H1 (cell line): Measurements from ENCODE around the gene TPP2. TPM values are rescaled to one million over a fixed set of nuclear protein-coding genes. Genes with fewer than 3 reads are reported as not detected.

Source experiments
- CTCF ChIA-PET: fragments of 300-600 bp; sonication (Branson Sonifier 250); formaldehyde crosslinking; loops from one replicate; lab custom pipeline; 2021; ENCODE audit not compliant: partially characterized antibody; lab: Charles Lee
- POLR2A ChIA-PET: fragments of 300-600 bp; sonication (Branson Sonifier 250); formaldehyde crosslinking; loops from one replicate; lab custom pipeline; 2021; ENCODE audit warnings: inconsistent platforms; ENCODE audit not compliant: partially characterized antibody; lab: Charles Lee
- DNase-seq, 2 experiments: peaks; one replicate each; pipeline versions ENCODE4 v3.0.0 to v3.0.0-alpha.2; 2010 to 2022; ENCODE audit warnings: low spot score in 2 of 2, low read depth in 1 of 2, mixed read lengths in 1 of 2
- FAIRE-seq: peaks from 2 replicates; lab custom pipeline; 2011; peaks lifted over from hg19 to GRCh38; lab: Jason Lieb, UNC
- H2AFZ ChIP-seq: 2 replicates; pipeline ENCODE4 v1.8.1; 2012; ENCODE audit warnings: low read length, inconsistent platforms
- H2AK5ac ChIP-seq: 2 replicates; pipeline ENCODE4 v1.6.1; 2013; ENCODE audit warnings: low read depth, low read length
- H2BK120ac ChIP-seq: replicated peaks from 2 replicates; pipeline ENCODE3; 2013; ENCODE audit warnings: low read depth, low read length, inconsistent platforms
- H2BK12ac ChIP-seq: 2 replicates; pipeline ENCODE4 v1.6.1; 2013; ENCODE audit warnings: low read depth, low read length
- H2BK15ac ChIP-seq: 2 replicates; pipeline ENCODE4 v1.6.1; 2013; ENCODE audit warnings: low read length
- H2BK20ac ChIP-seq: 2 replicates; pipeline ENCODE4 v1.6.1; 2013; ENCODE audit warnings: low read length
- H2BK5ac ChIP-seq: 2 replicates; pipeline ENCODE4 v1.6.1; 2013; ENCODE audit warnings: low read depth, low read length
- H3K14ac ChIP-seq: 2 replicates; pipeline ENCODE4 v1.6.1; 2013; ENCODE audit warnings: inconsistent platforms; ENCODE audit not compliant: insufficient read length
- H3K18ac ChIP-seq: 2 replicates; pipeline ENCODE4 v1.6.1; 2013; ENCODE audit warnings: low read length; ENCODE audit errors: extremely low read depth
- H3K23ac ChIP-seq: 2 replicates; pipeline ENCODE4 v1.6.1; 2013; ENCODE audit warnings: inconsistent platforms; ENCODE audit not compliant: insufficient read length
- H3K23me2 ChIP-seq: 2 replicates; pipeline ENCODE4 v1.6.1; 2013; ENCODE audit warnings: low read depth, low read length
- H3K27ac ChIP-seq: 2 replicates; pipeline ENCODE4 v1.6.1; 2011; ENCODE audit warnings: low read depth, low read length, inconsistent platforms
- H3K27me3 ChIP-seq, 4 experiments: replicated peaks in 1 of 4; 1 replicate in 1 of 4; 2 replicates in 3 of 4; pipeline versions ENCODE4 v1.6.1 to v1.8.1; 2011 to 2013; ENCODE audit warnings: low read length in 3 of 4, mild to moderate bottlenecking in 3 of 4, inconsistent platforms in 2 of 4, mixed read lengths in 2 of 4, moderate library complexity in 1 of 4; ENCODE audit not compliant: control insufficient read depth in 3 of 4, insufficient read depth in 3 of 4; ENCODE audit errors: extremely low read depth in 1 of 4
- H3K36me3 ChIP-seq, 4 experiments: 2 replicates each; pipeline versions ENCODE4 v1.6.1 to v1.8.1; 2011 to 2013; ENCODE audit warnings: mild to moderate bottlenecking in 4 of 4, low read length in 3 of 4, moderate library complexity in 2 of 4, control low read depth in 1 of 4, inconsistent platforms in 1 of 4; ENCODE audit not compliant: insufficient read depth in 4 of 4, control insufficient read depth in 2 of 4
- H3K4ac ChIP-seq: replicated peaks from 2 replicates; pipeline ENCODE3; 2013; ENCODE audit warnings: low read length, low read depth, mixed read lengths, inconsistent platforms; ENCODE audit not compliant: insufficient read length
- H3K4me1 ChIP-seq, 4 experiments: replicated peaks in 1 of 4; 1 replicate in 1 of 4; 2 replicates in 3 of 4; pipeline versions ENCODE4 v1.6.1 to v1.8.1; 2011 to 2013; ENCODE audit warnings: low read length in 3 of 4, inconsistent platforms in 2 of 4, mixed read lengths in 1 of 4; ENCODE audit not compliant: insufficient read depth in 4 of 4, control insufficient read depth in 3 of 4
- H3K4me2 ChIP-seq, 2 experiments: 2 replicates each; pipeline versions ENCODE4 v1.6.1 to v1.8.1; 2011 to 2013; ENCODE audit warnings: low read depth in 2 of 2, low read length in 2 of 2, control low read depth in 1 of 2, inconsistent platforms in 1 of 2, mild to moderate bottlenecking in 1 of 2; ENCODE audit not compliant: insufficient read depth in 1 of 2
- H3K4me3 ChIP-seq, 4 experiments: fragments of 200-600, 300-600 bp in 1 of 4; sonication (generic), shearing (Covaris generic), sonication (Bioruptor Twin) in 1 of 4; 2 replicates each; pipeline versions ENCODE4 v1.5.1 to v1.8.1; 2011 to 2016; ENCODE audit warnings: low read length in 4 of 4, low read depth in 3 of 4, control low read depth in 2 of 4, inconsistent platforms in 2 of 4, mild to moderate bottlenecking in 2 of 4, mixed read lengths in 1 of 4, moderate library complexity in 1 of 4; ENCODE audit not compliant: insufficient read depth in 2 of 4; ENCODE audit errors: extremely low read depth in 1 of 4
- H3K56ac ChIP-seq: replicated peaks from 2 replicates; pipeline ENCODE3; 2013; ENCODE audit warnings: low read depth, mild to moderate bottlenecking, mixed read lengths, low read length, inconsistent platforms; ENCODE audit not compliant: insufficient read length
- H3K79me1 ChIP-seq: 2 replicates; pipeline ENCODE4 v1.6.1; 2013; ENCODE audit warnings: low read depth, low read length, control low read depth
- H3K79me2 ChIP-seq, 2 experiments: 2 replicates each; pipeline versions ENCODE4 v1.6.1 to v1.8.1; 2012 to 2013; ENCODE audit warnings: low read length in 2 of 2, mild to moderate bottlenecking in 2 of 2, inconsistent platforms in 1 of 2; ENCODE audit not compliant: insufficient read depth in 2 of 2, control insufficient read depth in 1 of 2
- H3K9ac ChIP-seq, 4 experiments: replicated peaks in 1 of 4; 1 replicate in 1 of 4; 2 replicates in 3 of 4; pipeline versions ENCODE4 v1.6.1 to v1.8.1; 2011 to 2013; ENCODE audit warnings: low read depth in 3 of 4, low read length in 3 of 4, control low read depth in 2 of 4, mild to moderate bottlenecking in 2 of 4, moderate library complexity in 2 of 4, inconsistent platforms in 1 of 4; ENCODE audit errors: extremely low read depth in 1 of 4
- H3K9me3 ChIP-seq, 2 experiments: 2 replicates each; pipeline versions ENCODE4 v1.6.1 to v1.8.1; 2012 to 2013; ENCODE audit warnings: mild to moderate bottlenecking in 2 of 2, moderate library complexity in 2 of 2, control low read depth in 1 of 2, inconsistent platforms in 1 of 2, low read depth in 1 of 2, low read length in 1 of 2, mixed read lengths in 1 of 2; ENCODE audit not compliant: insufficient read depth in 2 of 2
- H4K20me1 ChIP-seq, 2 experiments: replicated peaks in 1 of 2; 2 replicates each; pipeline versions ENCODE3 to v1.8.1; 2011 to 2013; ENCODE audit warnings: inconsistent platforms in 2 of 2, low read length in 2 of 2, mild to moderate bottlenecking in 1 of 2; ENCODE audit not compliant: insufficient read depth in 2 of 2, control insufficient read depth in 1 of 2
- H4K5ac ChIP-seq: 2 replicates; pipeline ENCODE4 v1.6.1; 2013; ENCODE audit warnings: low read length, low read depth, mixed read lengths, inconsistent platforms; ENCODE audit not compliant: insufficient read length
- H4K8ac ChIP-seq: 2 replicates; pipeline ENCODE4 v1.8.0; 2013; ENCODE audit warnings: mild to moderate bottlenecking, moderate library complexity, low read length, inconsistent platforms; ENCODE audit not compliant: insufficient read depth; ENCODE audit errors: extremely low read depth
- H4K91ac ChIP-seq: replicated peaks from 2 replicates; pipeline ENCODE3; 2013; ENCODE audit warnings: low read length, mixed read lengths, inconsistent platforms; ENCODE audit not compliant: insufficient read length
- BCL11A ChIP-seq, 2 experiments: IDR thresholded peaks; one replicate each; pipeline ENCODE4 v1.6.1; 2011; ENCODE audit warnings: low read depth in 2 of 2, low read length in 2 of 2, mild to moderate bottlenecking in 2 of 2
- CBX5 ChIP-seq: fragments of 300-800, 300-1000 bp; sonication (generic); IDR thresholded peaks from 2 replicates; pipeline ENCODE4 v1.7.1; 2016; ENCODE audit warnings: antibody characterized with exemption, low read length, low read depth
- CEBPB ChIP-seq: IDR thresholded peaks from 2 replicates; pipeline ENCODE4 v1.6.1; 2012; ENCODE audit warnings: low read depth, low read length
- CTBP2 ChIP-seq: IDR thresholded peaks from 2 replicates; pipeline ENCODE4 v1.7.0; 2011; ENCODE audit warnings: borderline replicate concordance, mild to moderate bottlenecking, moderate library complexity, mixed read lengths, low read length; ENCODE audit not compliant: insufficient read depth, insufficient read length
- GABPA ChIP-seq: IDR thresholded peaks from 2 replicates; pipeline ENCODE4 v1.6.1; 2011; ENCODE audit warnings: mild to moderate bottlenecking, low read length, moderate library complexity, borderline replicate concordance; ENCODE audit not compliant: insufficient read depth
- NRF1 ChIP-seq: IDR thresholded peaks from 2 replicates; pipeline ENCODE4 v1.6.1; 2011; ENCODE audit warnings: mild to moderate bottlenecking, low read depth, low read length, improper control_type of control experiment
- RFX5 ChIP-seq: IDR thresholded peaks from 2 replicates; pipeline ENCODE4 v1.6.1; 2011; ENCODE audit warnings: low read depth, low read length, improper control_type of control experiment, borderline replicate concordance
- SAP30 ChIP-seq: fragments of 300-600 bp; sonication (generic); IDR thresholded peaks from 2 replicates; pipeline ENCODE4 v1.7.1; 2012; ENCODE audit warnings: low read length, moderate library complexity, mild to moderate bottlenecking, inconsistent platforms; ENCODE audit not compliant: insufficient read depth, insufficient replicate concordance
- SUZ12 ChIP-seq: fragments of 200-600 bp; sonication (generic); IDR thresholded peaks from 2 replicates; pipeline ENCODE4 v1.6.1; 2012; ENCODE audit warnings: mild to moderate bottlenecking, inconsistent platforms, low read length, moderate library complexity, mixed read lengths
- TAF1 ChIP-seq: IDR thresholded peaks from 2 replicates; pipeline ENCODE4 v1.6.1; 2011; ENCODE audit warnings: mild to moderate bottlenecking, low read depth, low read length
- TCF12 ChIP-seq: IDR thresholded peaks from 2 replicates; pipeline ENCODE4 v1.6.1; 2011; ENCODE audit warnings: low read depth, mild to moderate bottlenecking, low read length
- USF2 ChIP-seq: IDR thresholded peaks from 2 replicates; pipeline ENCODE4 v1.6.1; 2011; ENCODE audit warnings: low read length, improper control_type of control experiment
- YY1 ChIP-seq: IDR thresholded peaks from 2 replicates; pipeline ENCODE4 v1.6.1; 2011; ENCODE audit warnings: low read depth, mild to moderate bottlenecking, low read length
- WGBS, 2 experiments: shearing (Covaris generic) in 1 of 2; methylation state at CpG; one replicate each; pipeline versions ENCODE4 v1.1.6 to v1.1.7; 2013 to 2015; ENCODE audit warnings: low lambda C conversion rate in 2 of 2, mixed read lengths in 2 of 2, inconsistent platforms in 1 of 2, low coverage in 1 of 2, missing lambda C conversion rate in 1 of 2; ENCODE audit not compliant: insufficient replicate concordance in 2 of 2, insufficient coverage in 1 of 2, insufficient read length in 1 of 2; ENCODE audit errors: extremely low coverage in 1 of 2, missing lambda C conversion rate in 1 of 2; 5-methylcytosine and 5-hydroxymethylcytosine counted together
- polyA plus RNA-seq, 7 experiments: library from polyadenylated mRNA; depleted of rRNA in 3 of 7; stranded (reverse) in 5 of 7; unstranded in 2 of 7; fragments of >200 nt in 5 of 7; fragments of 200-250 nt in 2 of 7; gene quantifications; 1 replicate in 5 of 7; 2 replicates in 1 of 7; 4 replicates in 1 of 7; pipeline versions ENCODE4 v1.2.1 to v1.2.3, GENCODE V29; 2011 to 2013; ENCODE audit warnings: missing spikeins in 2 of 7, mixed read lengths in 2 of 7
- total RNA-seq: library from RNA; stranded (reverse); fragmentation: NEBNext Ultra II Directional; extraction: Animal tissue kit (Norgen Biotek cat#: 25700); gene quantifications from 2 replicates; pipeline ENCODE4 v1.2.1, GENCODE V29; 2021

Gene TPP2
- total and polyA plus RNA-seq, 2 of the 8 experiments (the other 6 are each of a cell fraction or from before 2014, with no cell fraction given) = 15.9 to 85.7 TPM

DNA sequence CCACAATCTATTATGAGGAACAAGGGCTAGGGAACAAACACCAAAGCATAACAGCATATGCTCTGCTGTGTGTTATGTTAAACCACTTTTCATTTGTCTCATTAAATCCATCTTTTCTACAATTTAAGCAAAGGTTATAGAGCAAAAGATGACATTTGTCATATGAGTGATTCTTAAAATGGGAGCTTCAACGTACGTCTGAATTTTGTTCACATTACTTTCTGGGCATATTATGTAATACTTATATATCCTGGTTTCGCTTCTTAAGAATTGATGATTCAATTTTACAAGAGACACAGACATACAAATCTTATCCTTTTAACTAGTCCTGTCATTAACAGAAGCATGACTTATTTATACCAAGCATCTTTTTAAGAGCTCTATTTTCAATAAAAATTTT, 3.3 kb upstream of the TPP2 start:
- DNase-seq (no peak), FAIRE-seq (no peak)
- H3K9ac ChIP-seq = no peak overlapping the region
- H2BK5ac ChIP-seq = no peak overlapping the region
- H2BK120ac ChIP-seq = no peak overlapping the region
- H3K79me2 ChIP-seq = peaks cover 11 to 25% of the 10 kb centered on the region in 2 experiments
- 97% methylated on average over 3 of the region's 3 CpGs; no CpG with 5 or more reads in 1 of the 2 experiments for WGBS, 2 experiments
- H3K27ac ChIP-seq = no peak overlapping the region
- H3K9me3 ChIP-seq = no peaks in the 10 kb centered on the region
- H3K79me1 ChIP-seq = no peaks in the 10 kb centered on the region
- no peak overlapping the region for H4K91ac ChIP-seq
- H3K14ac ChIP-seq = no peak overlapping the region
- H4K20me1 ChIP-seq = peaks cover 2 to 4% of the 10 kb centered on the region in 2 experiments
- no peak overlapping the region for H2BK15ac ChIP-seq
- H3K56ac ChIP-seq = no peak overlapping the region
- H3K4me3 ChIP-seq = no peak overlapping the region
- H2BK20ac ChIP-seq = no peak overlapping the region
- H2AK5ac ChIP-seq = no peak overlapping the region
- H4K8ac ChIP-seq = no peak overlapping the region
- no peak overlapping the region for H4K5ac ChIP-seq
- H3K4me1 ChIP-seq = peaks cover 1 to 4% (median 3%) of the 10 kb centered on the region in 4 experiments; a peak in 4 of 7 replicates
- peaks cover 9% of the 10 kb centered on the region for H3K23me2 ChIP-seq
- no peak overlapping the region for H2AFZ ChIP-seq
- ChIA-PET CTCF (interaction anchor here (1.3 to 5.0 kb wide), 5 partner anchors 12 to 207 kb away, joined by 4 to 36 read pairs (median 5); no protein-coding TSS in a partner anchor), POLR2A (interaction anchor here (1.0 to 1.5 kb wide), 2 partner anchors 12 to 15 kb away, joined by 3 to 4 read pairs; no protein-coding TSS in a partner anchor)
- H2BK12ac ChIP-seq = no peak overlapping the region
- no peak overlapping the region; a peak in 1 of 4 replicates for H3K4me2 ChIP-seq
- H3K36me3 ChIP-seq = no peaks in the 10 kb centered on the region
- no peak overlapping the region for H3K4ac ChIP-seq
- no peak overlapping the region for H3K18ac ChIP-seq
- H3K23ac ChIP-seq = no peak overlapping the region
- H3K27me3 ChIP-seq = no peaks in the 10 kb centered on the region
- TF ChIP-seq CEBPB (no peak), SAP30 (no peak), TAF1 (no peak), CTBP2 (no peak), SUZ12 (no peak), USF2 (no peak), GABPA (no peak), TCF12 (no peak), CBX5 (no peak), RFX5 (no peak), NRF1 (no peak), YY1 (no peak), BCL11A (IDR thresholded peaks at IDR 0.05; ENCODE audit: low read depth in 2 of 2, low read length in 2 of 2) (no peak)
